Sigmoid colon (tissue), 7 donors: ENCODE measurements around the gene TM9SF3. TPM values are rescaled to one million over a fixed set of nuclear protein-coding genes. Genes with fewer than 3 reads are reported as not detected.

Source experiments
- DNase-seq: peaks from one replicate; pipeline ENCODE4 v3.0.0-alpha.2; 2019
- H3K27ac ChIP-seq, 4 donors: fragments of 200-600 bp; sonication (generic); one replicate each; pipeline ENCODE4 v1.5.1; 2016 to 2019; ENCODE audit warnings: mild to moderate bottlenecking in 1 of 4
- H3K27me3 ChIP-seq, 3 donors: fragments of 200-600 bp; sonication (generic); one replicate each; pipeline ENCODE4 v1.5.1; 2019; ENCODE audit warnings: mild to moderate bottlenecking in 1 of 3
- H3K36me3 ChIP-seq, 4 donors: fragments of 200-600 bp; sonication (generic); one replicate each; pipeline ENCODE4 v1.5.1; 2016 to 2019
- H3K4me1 ChIP-seq, 4 donors: fragments of 200-600 bp; sonication (generic); one replicate each; pipeline ENCODE4 v1.5.1; 2017 to 2019
- H3K4me3 ChIP-seq, 4 donors: fragments of 200-600 bp; sonication (generic); one replicate each; pipeline ENCODE4 v1.5.1; 2017 to 2019; ENCODE audit warnings: mild to moderate bottlenecking in 2 of 4, moderate library complexity in 1 of 4
- H3K9me3 ChIP-seq, 4 donors: fragments of 200-600 bp in 3 of 4; sonication (generic) in 3 of 4; one replicate each; pipeline versions ENCODE4 v1.5.1 to v1.6.1; 2013 to 2019
- CTCF ChIP-seq, 4 experiments: fragments of 450-650 bp in 3 of 4; fragments of 200-600 bp in 1 of 4; IDR thresholded peaks; one replicate each; pipeline ENCODE4 v1.5.1; 2016 to 2019; ENCODE audit warnings: antibody characterized with exemption in 4 of 4, mild to moderate bottlenecking in 3 of 4, moderate library complexity in 2 of 4
- EP300 ChIP-seq, 4 donors: sonication (generic); formaldehyde crosslinking; IDR thresholded peaks; one replicate each; pipeline ENCODE4 v1.6.1; 2017; ENCODE audit warnings: antibody characterized with exemption in 4 of 4
- POLR2A ChIP-seq, 2 donors: fragments of 450-650 bp; IDR thresholded peaks; one replicate each; pipeline ENCODE4 v1.6.1; 2016; ENCODE audit warnings: antibody characterized with exemption in 2 of 2, mild to moderate bottlenecking in 2 of 2, moderate library complexity in 2 of 2
- POLR2AphosphoS5 ChIP-seq, 4 donors: sonication (generic); formaldehyde crosslinking; IDR thresholded peaks; one replicate each; pipeline ENCODE4 v1.6.1; 2017; ENCODE audit warnings: antibody characterized with exemption in 4 of 4
- WGBS, 2 donors: extraction: QIAGEN DNeasy Blood & Tissue Kit; methylation state at CpG; one replicate each; pipeline ENCODE4 v1.1.7; 2013; 5-methylcytosine and 5-hydroxymethylcytosine counted together
- intact Hi-C: fragments of 100-400 bp; cut with DNase I; formaldehyde crosslinking; loops from one replicate; pipeline ENCODE4 v1.15.1; 2023
- polyA plus RNA-seq, 3 donors: library from polyadenylated mRNA; stranded (reverse); fragments of 200-250 nt; gene quantifications; one replicate each; pipeline ENCODE4 v1.2.3, GENCODE V29; 2013
- total RNA-seq, 4 donors: library from RNA; depleted of rRNA; stranded (reverse); fragments of >200 nt; gene quantifications; one replicate each; pipeline ENCODE4 v1.1.0, GENCODE V29; 2016
- donor health status: healthy with polysubstance abuse.
- donor health status: Bipolar disorder and iron deficiency.
- donor health status: healthy.

Gene TM9SF3
- total and polyA plus RNA-seq, 7 donors: 18.5 to 115 (median 104) TPM

- H3K36me3 ChIP-seq: no peaks in the 10 kb centered on the region
Observed at GRCh38 chr10:96595741-96596140, 8.9 kb upstream of the TM9SF3 start.

GRCh38 chr10:96591946-96592345 is 5.1 kb upstream of the TM9SF3 start:
- H3K4me1 ChIP-seq: peaks cover 0 to 14% (median 9%) of the 10 kb centered on the region in 4 donors
- H3K9me3 ChIP-seq: no peaks in the 10 kb centered on the region
- no peak for TF ChIP-seq POLR2A (IDR thresholded peaks at IDR 0.05)
- no peak for TF ChIP-seq CTCF (IDR thresholded peaks at IDR 0.05)
- TF ChIP-seq POLR2AphosphoS5 (IDR thresholded peaks at IDR 0.05): no peak
- TF ChIP-seq EP300 (IDR thresholded peaks at IDR 0.05): no peak
- WGBS, 2 donors: 44 to 76% methylated on average over 1 of the region's 1 CpG
- no peak overlapping the region for H3K4me3 ChIP-seq
- intact Hi-C loops: no loop called here
- DNase-seq: no peak
- no peaks in the 10 kb centered on the region for H3K27me3 ChIP-seq
- H3K36me3 ChIP-seq: no peaks in the 10 kb centered on the region
- H3K27ac ChIP-seq: no peak overlapping the region

More at GRCh38 chr10:96595741-96596140, 8.9 kb upstream of the TM9SF3 start:
- H3K4me1 ChIP-seq: no peaks in the 10 kb centered on the region
- TF ChIP-seq POLR2AphosphoS5 (IDR thresholded peaks at IDR 0.05): no peak
- TF ChIP-seq CTCF (IDR thresholded peaks at IDR 0.05): no peak
- TF ChIP-seq EP300 (IDR thresholded peaks at IDR 0.05): no peak
- no peak for TF ChIP-seq POLR2A (IDR thresholded peaks at IDR 0.05)
- DNase-seq: no peak
- 97% methylated on average over 4 of the region's 4 CpGs for WGBS, 2 donors
- no peak overlapping the region for H3K27ac ChIP-seq
- H3K27me3 ChIP-seq: no peaks in the 10 kb centered on the region
- intact Hi-C loops: no loop called here
- H3K4me3 ChIP-seq: no peak overlapping the region
- no peaks in the 10 kb centered on the region for H3K9me3 ChIP-seq

GRCh38 chr10:96588616-96589419 is 2.0 kb upstream of the TM9SF3 start:
- intact Hi-C loops: loop anchor here (10.0 kb wide), 1 partner anchor 214 kb away; no protein-coding TSS in a partner anchor
- H3K27ac ChIP-seq: peak overlapping the region; percentile 96 to 99 (median 96)

GRCh38 chr10:96588060-96588554 is 1.3 kb upstream of the TM9SF3 start:
- DNase-seq: no peak
- peak overlapping the region in 3 of 4 donors; percentile 77 to 95 (median 89) for H3K4me3 ChIP-seq
- 5 to 10% methylated on average over 4 of the region's 4 CpGs for WGBS, 2 donors
- H3K27me3 ChIP-seq: no peaks in the 10 kb centered on the region
- peak overlapping the region; percentile 96 to 99 (median 96) for H3K27ac ChIP-seq
- intact Hi-C loops: loop anchor here (10.0 kb wide), 1 partner anchor 213 kb away; no protein-coding TSS in a partner anchor
- no peaks in the 10 kb centered on the region for H3K36me3 ChIP-seq
- no peaks in the 10 kb centered on the region for H3K9me3 ChIP-seq
- TF ChIP-seq POLR2A (IDR thresholded peaks at IDR 0.05): no peak
- H3K4me1 ChIP-seq: peaks cover 0 to 42% (median 39%) of the 10 kb centered on the region in 4 donors

More at GRCh38 chr10:96588616-96589419, 2.0 kb upstream of the TM9SF3 start:
- WGBS, 2 donors: 16 to 58% methylated on average over 5 of the region's 5 CpGs
- H3K27me3 ChIP-seq: no peaks in the 10 kb centered on the region
- peaks cover 0 to 35% (median 32%) of the 10 kb centered on the region in 4 donors for H3K4me1 ChIP-seq
- no peak overlapping the region for H3K4me3 ChIP-seq
- DNase-seq: no peak
- H3K36me3 ChIP-seq: no peaks in the 10 kb centered on the region
- H3K9me3 ChIP-seq: no peaks in the 10 kb centered on the region
- TF ChIP-seq POLR2A (IDR thresholded peaks at IDR 0.05): no peak
- TF ChIP-seq CTCF (IDR thresholded peaks at IDR 0.05): no peak
- no peak for TF ChIP-seq EP300 (IDR thresholded peaks at IDR 0.05)
- TF ChIP-seq POLR2AphosphoS5 (IDR thresholded peaks at IDR 0.05): no peak
